Ishikawa (cell line): ENCODE measurements around the gene CDS1.
A peak's percentile ranks its signal among the peaks of the same experiment; 100 is the strongest.

ENCODE experiments used
- CEBPB ChIP-seq: IDR thresholded peaks from 2 replicates; pipeline ENCODE4 v1.6.1; 2012
- CREB1 ChIP-seq: IDR thresholded peaks from 2 replicates; pipeline ENCODE4 v1.6.1; 2012; ENCODE audit warnings: low read depth
- EGR1 ChIP-seq: IDR thresholded peaks from 2 replicates; pipeline ENCODE4 v1.6.1; 2012
- EP300 ChIP-seq: IDR thresholded peaks from 2 replicates; pipeline ENCODE4 v1.6.1; 2012; ENCODE audit warnings: borderline replicate concordance
- FOXM1 ChIP-seq: IDR thresholded peaks from 2 replicates; pipeline ENCODE4 v1.6.1; 2012; ENCODE audit warnings: low read depth, borderline replicate concordance
- NFIC ChIP-seq: IDR thresholded peaks from 2 replicates; pipeline ENCODE4 v1.6.1; 2012
- RAD21 ChIP-seq: IDR thresholded peaks from 2 replicates; pipeline ENCODE4 v1.6.1; 2012; ENCODE audit warnings: low read depth
- TAF1 ChIP-seq: IDR thresholded peaks from 2 replicates; pipeline ENCODE4 v1.6.1; 2012; ENCODE audit warnings: low read depth, mild to moderate bottlenecking
- TCF12 ChIP-seq: IDR thresholded peaks from 2 replicates; pipeline ENCODE4 v1.6.1; 2012; ENCODE audit warnings: low read depth
- TEAD4 ChIP-seq: IDR thresholded peaks from 2 replicates; pipeline ENCODE4 v1.6.1; 2012
- YY1 ChIP-seq: IDR thresholded peaks from 2 replicates; pipeline ENCODE4 v1.6.1; 2012; ENCODE audit warnings: low read depth
- ZBTB7A ChIP-seq: IDR thresholded peaks from 2 replicates; pipeline ENCODE4 v1.6.1; 2012; ENCODE audit warnings: low read depth
- TF ChIP-seq, protein P1 (sequence below): IDR thresholded peaks from 2 replicates; pipeline ENCODE4 v1.6.1; 2012
- TF ChIP-seq, protein P2 (sequence below): IDR thresholded peaks from 2 replicates; pipeline ENCODE4 v1.6.1; 2012
- TF ChIP-seq, protein P3 (sequence below): IDR thresholded peaks from 2 replicates; pipeline ENCODE4 v1.6.1; 2012; ENCODE audit warnings: low read depth, mild to moderate bottlenecking

The CDS1 gene

DNA sequence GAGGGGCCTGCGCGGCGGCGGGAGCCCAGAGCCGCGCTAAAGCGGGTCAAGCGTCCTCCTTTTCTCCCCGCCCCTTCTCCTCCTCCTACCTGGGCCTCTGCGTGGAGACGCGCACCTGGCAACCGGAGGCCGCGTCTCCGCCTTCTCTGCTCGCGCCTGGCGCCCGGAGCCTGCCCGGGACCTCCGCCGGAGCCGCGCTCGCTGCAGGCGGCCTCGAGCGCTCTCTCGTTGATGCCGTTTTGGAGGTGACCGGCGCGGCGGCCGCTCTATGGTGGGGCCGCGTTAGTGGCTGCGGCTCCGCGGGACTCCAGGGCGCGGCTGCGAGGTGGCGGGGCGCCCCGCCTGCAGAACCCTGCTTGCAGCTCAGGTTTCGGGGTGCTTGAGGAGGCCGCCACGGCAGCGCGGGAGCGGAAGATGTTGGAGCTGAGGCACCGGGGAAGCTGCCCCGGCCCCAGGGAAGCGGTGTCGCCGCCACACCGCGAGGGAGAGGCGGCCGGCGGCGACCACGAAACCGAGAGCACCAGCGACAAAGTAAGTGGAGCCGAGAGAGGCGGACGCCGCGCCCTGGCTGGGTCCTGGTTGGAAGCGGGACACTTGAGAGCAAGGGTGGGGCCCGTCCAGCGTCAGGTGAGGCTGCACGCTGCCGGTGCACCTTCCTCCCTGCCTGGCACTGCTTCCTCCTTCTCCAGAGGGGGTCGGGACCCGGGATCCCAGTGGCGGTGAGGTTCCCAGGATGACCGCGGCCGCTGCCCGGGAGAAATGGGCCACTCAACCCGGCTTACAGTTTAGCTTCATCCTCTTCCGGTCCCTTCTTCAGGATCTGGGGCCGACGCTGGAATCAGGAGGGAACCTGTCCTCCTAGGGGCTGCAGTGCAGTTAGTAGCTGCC lies at the start of gene CDS1:
Gene CDS1 (plus strand): TSS at position 140 of the 888 bp plus-strand sequence. CDS start 275 bp downstream, at position 415.
- TF ChIP-seq CREB1 = no peak
- TF ChIP-seq FOXM1 = no peak
- TF ChIP-seq RAD21 = no peak
- TF ChIP-seq, protein P1, sequence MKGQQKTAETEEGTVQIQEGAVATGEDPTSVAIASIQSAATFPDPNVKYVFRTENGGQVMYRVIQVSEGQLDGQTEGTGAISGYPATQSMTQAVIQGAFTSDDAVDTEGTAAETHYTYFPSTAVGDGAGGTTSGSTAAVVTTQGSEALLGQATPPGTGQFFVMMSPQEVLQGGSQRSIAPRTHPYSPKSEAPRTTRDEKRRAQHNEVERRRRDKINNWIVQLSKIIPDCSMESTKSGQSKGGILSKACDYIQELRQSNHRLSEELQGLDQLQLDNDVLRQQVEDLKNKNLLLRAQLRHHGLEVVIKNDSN = peak; percentile 44; the same call in 1 of the 2 replicates
- no peak for TF ChIP-seq ZBTB7A
- TF ChIP-seq YY1 = peak; percentile 57; the same call in 1 of the 2 replicates
- no peak for TF ChIP-seq TEAD4
- TF ChIP-seq EGR1 = no peak
- peak; percentile 19; the same call in 1 of the 2 replicates for TF ChIP-seq EP300
- TF ChIP-seq, protein P2, sequence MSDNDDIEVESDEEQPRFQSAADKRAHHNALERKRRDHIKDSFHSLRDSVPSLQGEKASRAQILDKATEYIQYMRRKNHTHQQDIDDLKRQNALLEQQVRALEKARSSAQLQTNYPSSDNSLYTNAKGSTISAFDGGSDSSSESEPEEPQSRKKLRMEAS = peak; percentile 58; the same call in 1 of the 2 replicates
- peak; percentile 25; the same call in 1 of the 2 replicates for TF ChIP-seq TAF1
- no peak; the same call in 1 of the 2 replicates for TF ChIP-seq TCF12
- TF ChIP-seq CEBPB = no peak

DNA sequence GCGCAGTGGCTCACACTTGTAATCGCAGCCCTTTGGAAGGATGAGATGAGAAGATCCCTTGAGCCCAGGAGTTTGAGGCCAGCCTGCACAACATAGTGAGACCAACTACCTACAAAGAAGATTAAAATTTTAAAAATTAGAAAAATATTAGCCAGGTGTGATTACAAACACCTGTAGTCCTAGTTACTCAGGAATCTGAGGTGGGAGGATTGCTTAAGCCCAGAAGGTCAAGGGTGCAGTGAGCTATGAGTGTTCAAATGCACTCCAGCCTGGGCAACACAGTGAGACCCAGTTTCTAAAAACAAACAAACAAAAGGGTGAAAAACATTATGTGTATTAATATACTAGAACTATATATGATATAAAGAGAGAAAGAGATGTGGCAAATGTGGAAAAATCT lies 47.0 kb upstream of the CDS1 start:
- TF ChIP-seq TAF1 (no peak), CREB1 (no peak), ZBTB7A (no peak), CEBPB (no peak)
- TF ChIP-seq, protein P3, sequence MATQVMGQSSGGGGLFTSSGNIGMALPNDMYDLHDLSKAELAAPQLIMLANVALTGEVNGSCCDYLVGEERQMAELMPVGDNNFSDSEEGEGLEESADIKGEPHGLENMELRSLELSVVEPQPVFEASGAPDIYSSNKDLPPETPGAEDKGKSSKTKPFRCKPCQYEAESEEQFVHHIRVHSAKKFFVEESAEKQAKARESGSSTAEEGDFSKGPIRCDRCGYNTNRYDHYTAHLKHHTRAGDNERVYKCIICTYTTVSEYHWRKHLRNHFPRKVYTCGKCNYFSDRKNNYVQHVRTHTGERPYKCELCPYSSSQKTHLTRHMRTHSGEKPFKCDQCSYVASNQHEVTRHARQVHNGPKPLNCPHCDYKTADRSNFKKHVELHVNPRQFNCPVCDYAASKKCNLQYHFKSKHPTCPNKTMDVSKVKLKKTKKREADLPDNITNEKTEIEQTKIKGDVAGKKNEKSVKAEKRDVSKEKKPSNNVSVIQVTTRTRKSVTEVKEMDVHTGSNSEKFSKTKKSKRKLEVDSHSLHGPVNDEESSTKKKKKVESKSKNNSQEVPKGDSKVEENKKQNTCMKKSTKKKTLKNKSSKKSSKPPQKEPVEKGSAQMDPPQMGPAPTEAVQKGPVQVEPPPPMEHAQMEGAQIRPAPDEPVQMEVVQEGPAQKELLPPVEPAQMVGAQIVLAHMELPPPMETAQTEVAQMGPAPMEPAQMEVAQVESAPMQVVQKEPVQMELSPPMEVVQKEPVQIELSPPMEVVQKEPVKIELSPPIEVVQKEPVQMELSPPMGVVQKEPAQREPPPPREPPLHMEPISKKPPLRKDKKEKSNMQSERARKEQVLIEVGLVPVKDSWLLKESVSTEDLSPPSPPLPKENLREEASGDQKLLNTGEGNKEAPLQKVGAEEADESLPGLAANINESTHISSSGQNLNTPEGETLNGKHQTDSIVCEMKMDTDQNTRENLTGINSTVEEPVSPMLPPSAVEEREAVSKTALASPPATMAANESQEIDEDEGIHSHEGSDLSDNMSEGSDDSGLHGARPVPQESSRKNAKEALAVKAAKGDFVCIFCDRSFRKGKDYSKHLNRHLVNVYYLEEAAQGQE = no peak

DNA sequence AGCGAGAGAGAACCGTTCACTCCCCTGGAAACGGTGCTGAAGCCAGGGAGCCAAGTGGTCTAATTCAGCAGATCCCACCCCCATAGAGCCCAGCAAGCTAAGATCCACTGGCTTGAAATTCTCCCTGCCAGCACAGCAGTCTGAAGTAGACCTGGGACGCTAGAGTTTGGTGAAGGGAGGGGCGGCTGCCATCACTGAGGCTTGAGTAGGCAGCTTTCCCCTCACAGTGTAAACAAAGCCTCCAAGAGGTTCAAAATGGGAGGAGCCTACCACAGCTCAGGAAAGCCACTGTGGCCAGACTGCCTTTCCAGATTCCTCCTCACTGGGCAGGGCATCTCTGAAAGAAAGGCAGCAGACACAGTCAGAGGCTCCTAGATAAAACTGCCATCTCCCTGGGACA lies 37.8 kb upstream of the CDS1 start:
- TF ChIP-seq FOXM1 (no peak), CEBPB (no peak), TCF12 (no peak), YY1 (no peak), ZBTB7A (no peak), TAF1 (no peak), CREB1 (no peak)
- TF ChIP-seq, protein P1 = no peak

DNA sequence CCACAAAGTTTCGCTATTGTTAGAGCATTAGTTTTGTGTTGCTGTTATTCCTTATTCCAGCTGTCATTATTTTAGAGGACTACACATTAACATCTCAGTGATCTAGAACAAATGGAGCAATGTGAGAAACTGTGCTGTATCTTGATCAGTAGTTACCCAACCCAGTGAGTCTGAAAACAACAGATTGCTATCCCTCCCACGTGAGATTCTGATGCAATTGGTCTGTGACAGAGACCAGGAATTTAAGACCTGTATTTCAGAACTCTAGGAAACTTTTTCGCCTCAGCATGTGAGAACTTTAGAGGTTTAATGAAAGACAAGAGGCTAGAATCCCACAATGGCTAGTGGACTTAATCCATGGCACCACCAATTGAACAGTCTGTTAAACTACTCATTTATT lies 35.7 kb upstream of the CDS1 start:
- TF ChIP-seq TAF1 (no peak), RAD21 (no peak), FOXM1 (no peak), TEAD4 (no peak), YY1 (no peak), CEBPB (no peak), TCF12 (no peak), NFIC (no peak), CREB1 (no peak), ZBTB7A (no peak), EGR1 (no peak), EP300 (no peak)
- TF ChIP-seq, protein P1 = no peak
- TF ChIP-seq, protein P3 = no peak
- TF ChIP-seq, protein P2 = no peak

DNA sequence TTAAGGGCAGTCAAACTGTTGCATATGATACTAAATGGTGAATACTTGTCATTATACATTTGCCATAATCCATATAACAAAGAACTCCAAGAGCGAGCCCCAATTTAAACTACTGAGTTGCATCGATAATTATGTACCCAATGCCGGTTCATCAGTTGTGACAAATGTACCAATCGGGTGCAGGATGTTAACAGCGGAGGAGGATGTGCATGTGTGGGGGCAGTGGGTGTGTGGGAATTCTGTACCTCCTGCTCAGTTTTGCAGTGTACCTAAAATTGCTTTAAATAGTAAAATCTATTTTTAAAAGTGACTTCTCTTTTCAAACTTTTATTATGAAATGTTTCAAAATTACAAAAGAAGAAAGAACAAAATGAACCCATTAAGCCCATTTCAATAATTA lies 20.8 kb upstream of the CDS1 start:
- no peak for TF ChIP-seq YY1
- TF ChIP-seq CREB1 = no peak
- TF ChIP-seq CEBPB = no peak
- no peak for TF ChIP-seq EP300
- no peak for TF ChIP-seq RAD21
- no peak for TF ChIP-seq ZBTB7A
- TF ChIP-seq, protein P3 = no peak
- TF ChIP-seq TCF12 = no peak
- TF ChIP-seq, protein P2 = no peak
